ENCODE results near the gene GLIS1. TPM values are rescaled to one million over a fixed set of nuclear protein-coding genes. Genes with fewer than 3 reads are reported as not detected.

The GLIS1 gene
- polyA plus RNA-seq, 1 donor from 2014 or later, result not detected

DNA sequence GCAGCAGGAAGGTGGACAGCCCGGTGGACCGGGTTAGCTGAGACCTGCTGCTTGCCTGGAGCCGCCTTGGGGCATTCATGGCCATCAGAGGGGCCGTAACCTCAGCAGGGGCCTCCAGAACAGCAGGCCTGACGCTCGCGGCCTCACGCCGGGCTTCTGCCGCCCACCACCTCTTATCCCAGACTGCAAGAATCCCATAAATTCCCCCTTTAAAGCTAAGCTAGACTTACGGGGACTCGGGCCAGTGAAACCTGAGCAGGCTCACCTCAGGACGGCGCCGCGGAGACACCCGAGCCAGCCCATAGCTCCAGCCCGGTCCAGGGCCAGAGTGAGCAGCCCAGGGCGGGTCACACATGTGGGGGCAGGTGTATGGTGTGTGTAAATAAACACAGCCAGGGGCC lies 132.3 kb downstream of the GLIS1 start:
- Histone ChIP-seq H2AFZ (ENCODE audit: low read depth, low read length) (no peak overlapping the region), H3K27me3 (ENCODE audit: insufficient read depth, low read depth, low read length) (no peaks in the 10 kb centered on the region), H3K4me2 (ENCODE audit: low read length) (no peak overlapping the region), H3K9me2 (ENCODE audit: insufficient read depth, low read length) (no peaks in the 10 kb centered on the region), H3F3A (ENCODE audit: insufficient read depth, low read length, poor library complexity, severe bottlenecking) (no peaks in the 10 kb centered on the region), H3K27ac (ENCODE audit: low read length) (no peak overlapping the region), H3K9ac (ENCODE audit: low read length) (no peak overlapping the region), H4K20me1 (ENCODE audit: insufficient read depth) (no peaks in the 10 kb centered on the region), H3K79me2 (replicated peaks; ENCODE audit: insufficient read depth, low read length) (no peaks in the 10 kb centered on the region), H3K36me3 (ENCODE audit: insufficient read depth, low read length) (no peaks in the 10 kb centered on the region), H3K4me3 (ENCODE audit: low read length) (no peak overlapping the region), H3K9me3 (ENCODE audit: low read length) (peaks cover 3% of the 10 kb centered on the region)
- no peak for TF ChIP-seq TAF1 (IDR thresholded peaks at IDR 0.05; ENCODE audit: low read depth)
- TF ChIP-seq MXI1 (conservative IDR thresholded peaks at IDR 0.05; ENCODE audit: poor library complexity, severe bottlenecking), result no peak
- TF ChIP-seq, protein P1, sequence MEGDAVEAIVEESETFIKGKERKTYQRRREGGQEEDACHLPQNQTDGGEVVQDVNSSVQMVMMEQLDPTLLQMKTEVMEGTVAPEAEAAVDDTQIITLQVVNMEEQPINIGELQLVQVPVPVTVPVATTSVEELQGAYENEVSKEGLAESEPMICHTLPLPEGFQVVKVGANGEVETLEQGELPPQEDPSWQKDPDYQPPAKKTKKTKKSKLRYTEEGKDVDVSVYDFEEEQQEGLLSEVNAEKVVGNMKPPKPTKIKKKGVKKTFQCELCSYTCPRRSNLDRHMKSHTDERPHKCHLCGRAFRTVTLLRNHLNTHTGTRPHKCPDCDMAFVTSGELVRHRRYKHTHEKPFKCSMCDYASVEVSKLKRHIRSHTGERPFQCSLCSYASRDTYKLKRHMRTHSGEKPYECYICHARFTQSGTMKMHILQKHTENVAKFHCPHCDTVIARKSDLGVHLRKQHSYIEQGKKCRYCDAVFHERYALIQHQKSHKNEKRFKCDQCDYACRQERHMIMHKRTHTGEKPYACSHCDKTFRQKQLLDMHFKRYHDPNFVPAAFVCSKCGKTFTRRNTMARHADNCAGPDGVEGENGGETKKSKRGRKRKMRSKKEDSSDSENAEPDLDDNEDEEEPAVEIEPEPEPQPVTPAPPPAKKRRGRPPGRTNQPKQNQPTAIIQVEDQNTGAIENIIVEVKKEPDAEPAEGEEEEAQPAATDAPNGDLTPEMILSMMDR (IDR thresholded peaks at IDR 0.05; ENCODE audit: poor library complexity, severe bottlenecking), result no peak

DNA sequence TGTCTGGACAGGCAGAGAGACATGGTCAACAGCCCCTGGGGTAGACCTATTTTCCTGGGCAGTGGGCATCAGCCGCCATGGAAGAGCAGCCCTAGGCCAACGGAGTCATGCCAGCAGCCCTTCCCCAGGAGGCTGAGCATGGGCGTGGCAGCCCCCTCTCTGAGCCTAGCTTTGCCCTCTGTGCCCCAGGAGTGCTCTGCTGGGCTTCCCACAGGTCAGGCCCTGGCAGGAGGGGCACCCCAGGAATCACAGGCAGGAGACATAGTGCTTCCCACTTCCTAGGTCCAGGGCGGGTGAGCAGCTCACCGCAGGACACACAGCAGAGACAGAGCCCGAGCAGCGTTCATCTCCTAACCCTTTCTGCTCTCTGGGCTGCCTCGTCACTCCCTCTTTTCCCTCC lies 132.8 kb downstream of the GLIS1 start:
- Histone ChIP-seq H3K9me2 (ENCODE audit: insufficient read depth, low read length) (no peaks in the 10 kb centered on the region), H3K27ac (ENCODE audit: low read length) (no peak overlapping the region), H2AFZ (ENCODE audit: low read depth, low read length) (no peak overlapping the region), H3K9me3 (ENCODE audit: low read length) (peaks cover 2% of the 10 kb centered on the region), H3K4me3 (ENCODE audit: low read length) (no peak overlapping the region), H3K4me2 (ENCODE audit: low read length) (no peak overlapping the region), H3F3A (ENCODE audit: insufficient read depth, low read length, poor library complexity, severe bottlenecking) (no peaks in the 10 kb centered on the region), H4K20me1 (ENCODE audit: insufficient read depth) (no peaks in the 10 kb centered on the region), H3K36me3 (ENCODE audit: insufficient read depth, low read length) (no peaks in the 10 kb centered on the region), H3K79me2 (replicated peaks; ENCODE audit: insufficient read depth, low read length) (no peaks in the 10 kb centered on the region), H3K9ac (ENCODE audit: low read length) (no peak overlapping the region), H3K27me3 (ENCODE audit: insufficient read depth, low read depth, low read length) (no peaks in the 10 kb centered on the region)
- TF ChIP-seq, protein P1 (IDR thresholded peaks at IDR 0.05; ENCODE audit: poor library complexity, severe bottlenecking), result no peak
- no peak for TF ChIP-seq REST (IDR thresholded peaks at IDR 0.05; ENCODE audit: borderline replicate concordance)
- no peak for TF ChIP-seq EZH2 (IDR thresholded peaks at IDR 0.05; ENCODE audit: borderline replicate concordance, insufficient read depth, low read length, poor library complexity, severe bottlenecking)
- no peak for TF ChIP-seq EP300 (conservative IDR thresholded peaks at IDR 0.05; ENCODE audit: poor library complexity, severe bottlenecking)
- no peak for TF ChIP-seq POLR2AphosphoS5 (IDR thresholded peaks at IDR 0.05)
- TF ChIP-seq MXI1 (conservative IDR thresholded peaks at IDR 0.05; ENCODE audit: poor library complexity, severe bottlenecking), result no peak
- no peak for TF ChIP-seq SMC3 (conservative IDR thresholded peaks at IDR 0.05; ENCODE audit: poor library complexity)
- no peak for TF ChIP-seq TAF1 (IDR thresholded peaks at IDR 0.05; ENCODE audit: low read depth)

Measured in neural cell (in vitro differentiated cells).